BJ (cell line): Measurements from ENCODE around the gene PEX19. TPM values are rescaled to one million over a fixed set of nuclear protein-coding genes. Genes with fewer than 3 reads are reported as not detected.

Source experiments
- CTCF ChIA-PET: fragments of 350-600 bp; formaldehyde crosslinking; extraction: SDS; loops from one replicate; lab custom pipeline; 2021; ENCODE audit warnings: antibody characterized with exemption, inconsistent platforms; lab: Yijun Ruan, JAX
- POLR2A ChIA-PET: fragments of 300-600 bp; sonication (Branson Sonifier 250); formaldehyde crosslinking; extraction: SDS; loops from one replicate; lab custom pipeline; 2021; ENCODE audit warnings: antibody characterized with exemption; lab: Charles Lee
- DNase-seq: peaks from one replicate; pipeline ENCODE4 v3.0.0-alpha.2; 2011; ENCODE audit warnings: low read depth
- H3K27me3 ChIP-seq: 2 replicates; pipeline ENCODE4 v1.6.0; 2011; ENCODE audit warnings: low read length; ENCODE audit not compliant: control insufficient read depth, insufficient read depth
- H3K36me3 ChIP-seq: 2 replicates; pipeline ENCODE4 v1.5.1; 2011; ENCODE audit warnings: low read length; ENCODE audit not compliant: control insufficient read depth, insufficient read depth
- H3K4me3 ChIP-seq: 2 replicates; pipeline ENCODE4 v1.5.1; 2011; ENCODE audit warnings: low read depth, mild to moderate bottlenecking, control low read depth, low read length
- polyA plus RNA-seq: library from polyadenylated mRNA; depleted of rRNA; stranded (reverse); fragments of >200 nt; gene quantifications from 2 replicates; pipeline ENCODE4 v1.2.3, GENCODE V29; 2011
- TF ChIP-seq, protein P1 (sequence below): IDR thresholded peaks from 2 replicates; pipeline ENCODE4 v1.5.1; 2011; ENCODE audit warnings: low read depth, mild to moderate bottlenecking, control low read depth, inconsistent platforms, low read length, moderate library complexity; ENCODE audit not compliant: insufficient read depth

PEX19 gene
- polyA plus RNA-seq, 1 experiment = 52.6 TPM

DNA sequence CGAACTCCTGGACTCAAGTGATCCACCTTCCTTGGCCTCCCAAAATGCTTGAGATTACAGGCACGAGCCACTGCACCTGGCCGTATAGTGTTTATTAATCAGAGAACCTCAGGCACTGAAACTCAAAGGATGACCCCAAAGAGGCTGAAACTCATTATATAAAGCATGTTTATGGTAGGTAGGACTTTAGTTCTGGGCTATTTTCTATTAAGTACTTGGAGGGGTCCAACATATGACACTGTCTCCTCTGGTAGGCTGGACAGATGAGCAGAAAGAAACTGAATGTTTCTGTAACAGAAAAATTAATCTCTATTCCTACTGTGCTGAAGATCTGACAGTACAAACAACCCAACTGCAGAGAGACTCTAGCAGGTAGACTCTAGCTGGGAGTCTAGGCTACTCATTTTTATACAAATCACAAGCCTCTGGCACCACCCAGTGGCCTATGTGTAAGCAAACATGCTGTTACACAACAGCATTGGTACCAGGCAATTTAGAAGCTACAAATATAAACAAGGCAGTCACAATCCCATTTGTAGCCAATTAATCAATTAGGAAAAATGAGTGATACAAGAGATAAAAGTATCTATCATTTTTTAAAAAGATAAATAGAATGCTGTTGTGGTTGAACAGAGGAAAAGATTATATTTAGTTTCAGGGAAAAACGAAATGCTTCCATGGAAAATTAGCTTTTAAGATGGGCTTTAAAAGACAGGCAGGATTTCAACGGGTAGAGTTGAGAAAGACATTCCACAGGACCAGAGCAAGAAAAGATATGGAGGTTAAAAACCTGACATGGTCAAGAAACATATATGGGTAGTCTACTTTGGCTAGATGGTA is 33.0 kb downstream of the PEX19 start:
- CTCF ChIA-PET = interaction anchor here (0.5 to 5.5 kb wide), 47 partner anchors 9 to 329 kb away, joined by 3 to 98 read pairs (median 7); partner anchors contain the start of genes CASQ1, IGSF8, KCNJ10 and PEA15
- Histone ChIP-seq H3K27me3 (no peaks in the 10 kb centered on the region), H3K4me3 (no peak overlapping the region), H3K36me3 (no peaks in the 10 kb centered on the region; the same call in 1 of the 2 replicates)
- TF ChIP-seq, protein P1, sequence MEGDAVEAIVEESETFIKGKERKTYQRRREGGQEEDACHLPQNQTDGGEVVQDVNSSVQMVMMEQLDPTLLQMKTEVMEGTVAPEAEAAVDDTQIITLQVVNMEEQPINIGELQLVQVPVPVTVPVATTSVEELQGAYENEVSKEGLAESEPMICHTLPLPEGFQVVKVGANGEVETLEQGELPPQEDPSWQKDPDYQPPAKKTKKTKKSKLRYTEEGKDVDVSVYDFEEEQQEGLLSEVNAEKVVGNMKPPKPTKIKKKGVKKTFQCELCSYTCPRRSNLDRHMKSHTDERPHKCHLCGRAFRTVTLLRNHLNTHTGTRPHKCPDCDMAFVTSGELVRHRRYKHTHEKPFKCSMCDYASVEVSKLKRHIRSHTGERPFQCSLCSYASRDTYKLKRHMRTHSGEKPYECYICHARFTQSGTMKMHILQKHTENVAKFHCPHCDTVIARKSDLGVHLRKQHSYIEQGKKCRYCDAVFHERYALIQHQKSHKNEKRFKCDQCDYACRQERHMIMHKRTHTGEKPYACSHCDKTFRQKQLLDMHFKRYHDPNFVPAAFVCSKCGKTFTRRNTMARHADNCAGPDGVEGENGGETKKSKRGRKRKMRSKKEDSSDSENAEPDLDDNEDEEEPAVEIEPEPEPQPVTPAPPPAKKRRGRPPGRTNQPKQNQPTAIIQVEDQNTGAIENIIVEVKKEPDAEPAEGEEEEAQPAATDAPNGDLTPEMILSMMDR = peak; percentile 70
- DNase-seq = peak; percentile 17
- POLR2A ChIA-PET = interaction anchor here (0.5 kb wide), 1 partner anchor 171 kb away, joined by 6 read pairs; the partner anchor contains the start of gene KCNJ9

DNA sequence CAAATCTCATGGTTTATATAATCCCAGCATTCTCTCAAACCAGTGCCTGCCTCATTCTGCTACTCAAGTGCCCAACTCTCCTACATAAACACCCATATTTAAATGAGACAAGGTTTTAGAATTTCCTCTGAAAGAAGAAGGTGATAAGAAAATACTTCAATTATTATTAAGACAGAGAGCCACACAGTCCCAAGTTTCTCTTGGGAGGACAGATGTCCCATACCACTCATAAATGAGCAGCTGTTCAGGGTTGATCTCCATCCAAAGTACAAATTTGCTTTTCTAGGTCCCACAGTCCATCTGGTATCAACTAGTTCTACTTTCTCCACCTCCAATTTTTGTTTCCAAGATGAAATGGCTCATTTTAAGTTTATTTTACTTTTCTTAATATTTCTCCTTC is 33.9 kb downstream of the PEX19 start:
- no peak for DNase-seq
- Histone ChIP-seq H3K36me3 (peaks cover 1% of the 10 kb centered on the region; the same call in 1 of the 2 replicates), H3K27me3 (no peaks in the 10 kb centered on the region), H3K4me3 (no peak overlapping the region)
- TF ChIP-seq, protein P1 = no peak
- CTCF ChIA-PET = interaction anchor here (1.0 to 5.5 kb wide), 19 partner anchors 10 to 165 kb away, joined by 3 to 98 read pairs (median 10); partner anchors contain the start of genes CASQ1, IGSF8, PEA15 and PEX19
- POLR2A ChIA-PET = no interaction called here

DNA sequence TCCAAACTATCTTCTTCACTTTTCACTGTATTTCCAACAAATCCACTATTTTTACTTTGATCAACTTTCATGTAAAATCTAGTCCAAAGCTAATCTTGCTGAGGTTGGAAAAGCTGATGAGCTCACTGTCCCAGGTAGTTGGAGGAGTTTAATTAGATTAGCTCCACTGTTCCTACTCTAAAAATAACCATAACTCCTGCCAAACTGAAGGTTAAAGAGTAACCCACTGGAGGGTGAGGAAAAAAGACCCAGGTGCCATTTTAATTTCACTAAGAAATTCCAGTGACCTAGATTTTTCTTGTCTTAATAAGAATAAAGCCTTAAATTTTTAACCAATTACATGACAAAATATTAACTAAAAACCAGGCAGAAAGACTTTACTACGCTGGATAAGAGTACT is 37.9 kb downstream of the PEX19 start:
- CTCF ChIA-PET = interaction anchor here (1.4 to 2.5 kb wide), 3 partner anchors 28 to 145 kb away, joined by 3 to 7 read pairs (median 6); no protein-coding TSS in a partner anchor
- DNase-seq = no peak
- TF ChIP-seq, protein P1 = no peak
- Histone ChIP-seq H3K27me3 (no peaks in the 10 kb centered on the region), H3K4me3 (no peak overlapping the region), H3K36me3 (peaks cover 1% of the 10 kb centered on the region; the same call in 1 of the 2 replicates)
- POLR2A ChIA-PET = no interaction called here

DNA sequence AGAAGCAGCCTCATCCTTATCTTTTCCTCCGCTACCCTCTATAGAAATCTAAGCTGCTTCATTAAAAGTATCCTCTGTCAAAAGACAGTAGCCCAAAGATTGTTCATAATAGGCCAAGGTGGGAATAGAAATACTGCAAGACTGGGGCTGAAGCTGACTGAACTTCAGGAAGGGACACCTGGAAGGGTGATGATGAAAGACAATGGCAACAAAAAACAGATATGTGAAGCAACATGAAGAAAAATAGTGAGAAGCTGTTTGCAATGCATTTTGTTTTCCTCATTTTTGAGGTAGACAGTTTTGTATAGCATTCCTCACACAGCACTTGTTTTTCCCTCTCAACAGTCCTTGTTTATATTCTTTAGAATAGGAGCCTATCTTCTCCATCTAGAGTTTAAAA is 39.5 kb downstream of the PEX19 start:
- CTCF ChIA-PET = interaction anchor here (0.8 to 2.5 kb wide), 6 partner anchors 11 to 167 kb away, joined by 3 to 8 read pairs (median 3); no protein-coding TSS in a partner anchor

More for the DNA sequence above, 39.5 kb downstream of the PEX19 start:
- TF ChIP-seq, protein P1 = no peak
- no peaks in the 10 kb centered on the region for H3K27me3 ChIP-seq
- peaks cover 1% of the 10 kb centered on the region; the same call in 1 of the 2 replicates for H3K36me3 ChIP-seq
- DNase-seq = no peak
- no peak overlapping the region for H3K4me3 ChIP-seq
- POLR2A ChIA-PET = no interaction called here
